Keratinocyte (primary cell): Measurements from ENCODE around the gene HDAC3. TPM values are rescaled to one million over a fixed set of nuclear protein-coding genes. Genes with fewer than 3 reads are reported as not detected.

Experiments used
- DNase-seq: peaks from one replicate; pipeline ENCODE4 v3.0.0-alpha.2; 2011; ENCODE audit warnings: low read depth, missing footprints, low spot score
- FAIRE-seq: peaks from 2 replicates; lab custom pipeline; 2011; peaks lifted over from hg19 to GRCh38; lab: Jason Lieb, UNC
- H2AFZ ChIP-seq: 2 replicates; pipeline ENCODE4 v1.6.0; 2012; ENCODE audit warnings: low read length, control low read depth, inconsistent platforms; ENCODE audit not compliant: control insufficient read depth
- H3K27ac ChIP-seq: 2 replicates; pipeline ENCODE4 v1.5.1; 2011; ENCODE audit warnings: low read length; ENCODE audit not compliant: control insufficient read depth, insufficient read depth
- H3K27me3 ChIP-seq: 3 replicates; pipeline ENCODE4 v1.6.0; 2011; ENCODE audit warnings: low read length; ENCODE audit not compliant: control insufficient read depth, insufficient read depth; ENCODE audit errors: extremely low read depth
- H3K36me3 ChIP-seq, 2 experiments: 2 replicates in 1 of 2; 3 replicates in 1 of 2; pipeline ENCODE4 v1.5.1; 2011; ENCODE audit warnings: low read length in 2 of 2, mild to moderate bottlenecking in 1 of 2; ENCODE audit not compliant: control insufficient read depth in 2 of 2, insufficient read depth in 2 of 2; ENCODE audit errors: extremely low read depth in 1 of 2
- H3K4me1 ChIP-seq: 3 replicates; pipeline ENCODE4 v1.5.1; 2011; ENCODE audit warnings: low read length; ENCODE audit not compliant: control insufficient read depth, insufficient read depth; ENCODE audit errors: extremely low read depth
- H3K4me2 ChIP-seq: 3 replicates; pipeline ENCODE4 v1.6.0; 2011; ENCODE audit warnings: low read depth, low read length; ENCODE audit not compliant: control insufficient read depth, insufficient read depth; ENCODE audit errors: extremely low read depth
- H3K4me3 ChIP-seq, 3 experiments: fragments of 200-600 bp in 1 of 3; sonication (generic) in 1 of 3; 2 replicates in 2 of 3; 3 replicates in 1 of 3; pipeline ENCODE4 v1.5.1; 2011 to 2016; ENCODE audit warnings: low read length in 3 of 3, mild to moderate bottlenecking in 3 of 3, control low read depth in 2 of 3, inconsistent platforms in 1 of 3, low read depth in 1 of 3, mixed read lengths in 1 of 3, mixed run types in 1 of 3, moderate library complexity in 1 of 3; ENCODE audit not compliant: control insufficient read depth in 2 of 3, insufficient read depth in 2 of 3; ENCODE audit errors: extremely low read depth in 1 of 3
- H3K79me2 ChIP-seq: 2 replicates; pipeline ENCODE4 v1.6.0; 2012; ENCODE audit warnings: low read length; ENCODE audit not compliant: control insufficient read depth, insufficient read depth
- H3K9ac ChIP-seq: 3 replicates; pipeline ENCODE4 v1.6.0; 2011; ENCODE audit warnings: low read length; ENCODE audit not compliant: control insufficient read depth, insufficient read depth; ENCODE audit errors: extremely low read depth
- H3K9me1 ChIP-seq: 3 replicates; pipeline ENCODE4 v1.6.0; 2011; ENCODE audit warnings: low read length; ENCODE audit not compliant: control insufficient read depth, insufficient read depth; ENCODE audit errors: extremely low read depth
- H3K9me3 ChIP-seq: 2 replicates; pipeline ENCODE4 v1.5.1; 2012; ENCODE audit warnings: low read depth, low read length; ENCODE audit not compliant: control insufficient read depth
- H4K20me1 ChIP-seq: 3 replicates; pipeline ENCODE4 v1.6.0; 2011; ENCODE audit warnings: low read length; ENCODE audit not compliant: control insufficient read depth, insufficient read depth; ENCODE audit errors: extremely low read depth
- CTCF ChIP-seq, 3 experiments: IDR thresholded peaks in 1 of 3; conservative IDR thresholded peaks in 1 of 3; optimal IDR thresholded peaks in 1 of 3; 2 replicates in 2 of 3; 3 replicates in 1 of 3; pipeline versions ENCODE3 to v1.5.1; 2011; ENCODE audit warnings: low read length in 3 of 3, mild to moderate bottlenecking in 3 of 3, moderate library complexity in 2 of 3, control low read depth in 1 of 3, inconsistent platforms in 1 of 3; ENCODE audit not compliant: insufficient read depth in 2 of 3; ENCODE audit errors: extremely low read depth in 1 of 3
- EZH2 ChIP-seq: IDR thresholded peaks from one replicate; pipeline ENCODE4 v1.6.1; 2012; ENCODE audit warnings: inconsistent platforms, mild to moderate bottlenecking, low read length, moderate library complexity
- dilution Hi-C: fragments of 300-500 bp; cut with MboI; formaldehyde crosslinking; loops from one replicate; pipeline ENCODE4 v1.7.0; 2020; ENCODE audit warnings: low sequenced_read_pairs; ENCODE audit not compliant: extremely low pct_ligation_motif_present
- polyA plus RNA-seq, 5 experiments: library from polyadenylated mRNA; depleted of rRNA in 3 of 5; stranded (reverse) in 3 of 5; stranded (forward) in 1 of 5; unstranded in 1 of 5; fragments of >200 nt; gene quantifications; 1 replicate in 1 of 5; 2 replicates in 3 of 5; 3 replicates in 1 of 5; pipeline versions ENCODE4 v1.2.1 to v1.2.3, GENCODE V29; 2011 to 2012; ENCODE audit warnings: missing spikeins in 2 of 5, low read depth in 1 of 5, low replicate concordance in 1 of 5

Gene HDAC3
- polyA plus RNA-seq, 1 donor (not counting 4 experiments of a cell fraction or from before 2014, with no cell fraction given), result 97.4 TPM

GRCh38 chr5:141585594-141585993 is 51.1 kb downstream of the HDAC3 start:
- Histone ChIP-seq H3K4me2 (no peak overlapping the region), H3K79me2 (peaks cover 40% of the 10 kb centered on the region), H4K20me1 (peaks cover 4% of the 10 kb centered on the region), H3K9me3 (no peaks in the 10 kb centered on the region), H3K27ac (no peak overlapping the region), H2AFZ (no peak overlapping the region), H3K9me1 (no peaks in the 10 kb centered on the region), H3K9ac (no peak overlapping the region), H3K4me3 (no peak overlapping the region), H3K27me3 (no peaks in the 10 kb centered on the region), H3K4me1 (no peaks in the 10 kb centered on the region), H3K36me3 (peaks cover 18 to 32% of the 10 kb centered on the region in 2 experiments)
- TF ChIP-seq EZH2 (no peak), CTCF (optimal IDR thresholded peaks at IDR 0.05 in 1 of 3, IDR thresholded peaks at IDR 0.05 in 1 of 3, conservative IDR thresholded peaks at IDR 0.05 in 1 of 3; ENCODE audit: extremely low read depth in 1 of 3, insufficient read depth in 2 of 3, low read length in 3 of 3) (no peak)
- no peak for DNase-seq
- no peak for FAIRE-seq
- dilution Hi-C loops, result no loop called here

DNA sequence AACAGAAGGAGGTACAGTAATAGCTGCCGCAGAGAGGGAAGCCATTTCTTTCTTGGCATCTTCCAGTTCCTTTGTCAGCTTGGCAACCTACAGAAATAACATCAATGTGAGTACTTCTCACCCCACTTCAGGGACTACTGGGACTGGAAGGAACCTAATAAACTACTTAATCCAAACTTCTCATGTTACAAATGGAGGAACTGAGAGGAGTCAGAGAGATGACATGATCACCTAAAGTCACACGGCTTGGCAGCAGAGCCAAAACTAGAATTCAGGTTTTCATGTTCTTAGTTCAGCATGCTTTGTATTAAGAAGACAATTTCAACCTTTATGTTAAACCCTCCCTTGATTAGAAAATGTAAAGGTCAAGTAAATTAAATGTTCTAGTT is 62.5 kb downstream of the HDAC3 start:
- H2AFZ ChIP-seq, result no peak overlapping the region
- H3K9ac ChIP-seq, result no peak overlapping the region
- dilution Hi-C loops, result no loop called here
- no peaks in the 10 kb centered on the region for H3K4me1 ChIP-seq
- H3K36me3 ChIP-seq, result peaks cover 41 to 47% of the 10 kb centered on the region in 2 experiments
- TF ChIP-seq EZH2, result no peak
- TF ChIP-seq CTCF (optimal IDR thresholded peaks at IDR 0.05 in 1 of 3, IDR thresholded peaks at IDR 0.05 in 1 of 3, conservative IDR thresholded peaks at IDR 0.05 in 1 of 3; ENCODE audit: extremely low read depth in 1 of 3, insufficient read depth in 2 of 3, low read length in 3 of 3), result no peak
- no peak overlapping the region for H3K4me3 ChIP-seq
- FAIRE-seq, result no peak
- H3K27me3 ChIP-seq, result no peaks in the 10 kb centered on the region
- H3K79me2 ChIP-seq, result no peaks in the 10 kb centered on the region
- DNase-seq, result no peak
- H4K20me1 ChIP-seq, result no peaks in the 10 kb centered on the region
- no peak overlapping the region for H3K27ac ChIP-seq
- no peak overlapping the region for H3K4me2 ChIP-seq
- H3K9me1 ChIP-seq, result no peaks in the 10 kb centered on the region
- H3K9me3 ChIP-seq, result no peaks in the 10 kb centered on the region
